ENCODE data around the gene OSBP2. TPM values are rescaled to one million over a fixed set of nuclear protein-coding genes. Genes with fewer than 3 reads are reported as not detected.

OSBP2 gene
- total and polyA plus RNA-seq, 8 donors: 1.9 to 3.3 (median 2.6) TPM

GRCh38 chr22:30889996-30890480, 195.4 kb downstream of the OSBP2 start:
- H3K27me3 ChIP-seq: no peaks in the 10 kb centered on the region
- peaks cover 0 to 5% (median 0%) of the 10 kb centered on the region in 3 donors for H3K36me3 ChIP-seq
- 80 to 88% methylated on average over 9 of the region's 9 CpGs for WGBS, 2 donors
- no peak for TF ChIP-seq CTCF (IDR thresholded peaks at IDR 0.05)
- intact Hi-C loops (cut with DNase I): loop anchor here in 1 of 3 donors (10.0 kb wide), 1 partner anchor 125 kb away; no protein-coding TSS in a partner anchor
- no peak for ATAC-seq
- H3K4me1 ChIP-seq: no peaks in the 10 kb centered on the region
- no peak overlapping the region for H3K27ac ChIP-seq
- no peak for FAIRE-seq
- no peaks in the 10 kb centered on the region for H3K9me3 ChIP-seq
- DNase-seq: peak in 1 of 6 donors; percentile 9
- no peak overlapping the region for H3K4me3 ChIP-seq

- Histone ChIP-seq H3K9me3 (no peaks in the 10 kb centered on the region), H3K27me3 (no peaks in the 10 kb centered on the region), H3K4me1 (no peaks in the 10 kb centered on the region), H3K27ac (no peak overlapping the region), H3K36me3 (peaks cover 0 to 5% (median 0%) of the 10 kb centered on the region in 3 donors), H3K4me3 (no peak overlapping the region)
- FAIRE-seq (no peak), DNase-seq (peak in 5 of 6 donors; percentile 14 to 85 (median 57)), ATAC-seq (peak; percentile 50 to 92 (median 87))
- WGBS, 2 donors: 72 to 74% methylated on average over 17 of the region's 17 CpGs
- intact Hi-C loops (cut with DNase I): no loop called here
- TF ChIP-seq CTCF (IDR thresholded peaks at IDR 0.05): peak; percentile 62 to 82 (median 71)
These were observed 196.2 kb downstream of the OSBP2 start for GRCh38 chr22:30890686-30891442.

GRCh38 chr22:30891443-30891755, 196.7 kb downstream of the OSBP2 start:
- Histone ChIP-seq H3K4me3 (no peak overlapping the region), H3K4me1 (no peaks in the 10 kb centered on the region), H3K27ac (no peak overlapping the region), H3K27me3 (no peaks in the 10 kb centered on the region), H3K9me3 (no peaks in the 10 kb centered on the region), H3K36me3 (peaks cover 0 to 5% (median 0%) of the 10 kb centered on the region in 3 donors)
- WGBS, 2 donors: 86 to 88% methylated on average over 8 of the region's 8 CpGs
- ATAC-seq (no peak), DNase-seq (peak in 1 of 6 donors; percentile 8), FAIRE-seq (no peak)
- no peak for TF ChIP-seq CTCF (IDR thresholded peaks at IDR 0.05)
- intact Hi-C loops (cut with DNase I): no loop called here

GRCh38 chr22:30891781-30892180, 197.1 kb downstream of the OSBP2 start:
- ATAC-seq (no peak), DNase-seq (peak in 1 of 6 donors; percentile 4), FAIRE-seq (no peak)
- peaks cover 0 to 5% (median 0%) of the 10 kb centered on the region in 3 donors for H3K36me3 ChIP-seq
- H3K9me3 ChIP-seq: no peaks in the 10 kb centered on the region
- intact Hi-C loops (cut with DNase I): no loop called here
- no peak overlapping the region for H3K4me3 ChIP-seq
- H3K27ac ChIP-seq: no peak overlapping the region
- WGBS, 2 donors: 86 to 92% methylated on average over 6 of the region's 6 CpGs
- no peak for TF ChIP-seq CTCF (IDR thresholded peaks at IDR 0.05)
- no peaks in the 10 kb centered on the region for H3K27me3 ChIP-seq
- H3K4me1 ChIP-seq: no peaks in the 10 kb centered on the region

GRCh38 chr22:30892286-30892685, 197.6 kb downstream of the OSBP2 start:
- no peak for FAIRE-seq
- ATAC-seq: no peak
- Histone ChIP-seq H3K27me3 (no peaks in the 10 kb centered on the region), H3K36me3 (peaks cover 0 to 5% (median 0%) of the 10 kb centered on the region in 3 donors), H3K4me1 (no peaks in the 10 kb centered on the region), H3K27ac (no peak overlapping the region), H3K9me3 (no peaks in the 10 kb centered on the region), H3K4me3 (no peak overlapping the region)
- intact Hi-C loops (cut with DNase I): no loop called here
- peak in 1 of 6 donors; percentile 8 for DNase-seq
- no peak for TF ChIP-seq CTCF (IDR thresholded peaks at IDR 0.05)
- WGBS, 2 donors: 93 to 97% methylated on average over 8 of the region's 8 CpGs

All from pancreas (tissue), 10 donors.